HepG2 (cell line): ENCODE measurements around the gene SEC24D. TPM values are rescaled to one million over a fixed set of nuclear protein-coding genes. Genes with fewer than 3 reads are reported as not detected.

Source experiments
- ATAC-seq: fragments of 200-7000 bp; cut with Tn5 transposase; 3 replicates; pipeline ENCODE4 v1.9.1; 2020; ENCODE audit warnings: mild to moderate bottlenecking, moderate library complexity
- BruUV-seq: library from RNA; stranded (reverse); fragments of 400-500 nt; replicated peaks from 2 replicates; lab custom pipeline; 2021; lab: Mats Ljungman, UMichigan
- CTCF ChIA-PET: fragments of 300-600 bp; formaldehyde crosslinking; extraction: SDS; loops from one replicate; lab custom pipeline; 2021; ENCODE audit warnings: low total read pairs, inconsistent platforms, low intra/inter-chr PET ratio; lab: Yijun Ruan, JAX
- POLR2A ChIA-PET: fragments of 350-600 bp; sonication (Branson Sonifier 250); formaldehyde crosslinking; loops from one replicate; lab custom pipeline; 2020; ENCODE audit warnings: antibody characterized with exemption, inconsistent platforms; lab: Yijun Ruan, JAX
- DNase-seq: peaks from one replicate; pipeline ENCODE4 v3.0.0-alpha.2; 2015; ENCODE audit warnings: low spot score
- FAIRE-seq: peaks from 3 replicates; lab custom pipeline; 2011; peaks lifted over from hg19 to GRCh38; lab: Jason Lieb, UNC
- H2AFZ ChIP-seq: one replicate; pipeline ENCODE4 v1.6.1; 2011; ENCODE audit warnings: low read length, inconsistent platforms
- H3K27ac ChIP-seq: fragments of 300-600 bp; 3 replicates; pipeline ENCODE4 v1.8.0; 2011; ENCODE audit warnings: mixed run types, mild to moderate bottlenecking, mixed read lengths, low read length, inconsistent platforms; ENCODE audit not compliant: insufficient read depth; ENCODE audit errors: extremely low read length
- H3K27me3 ChIP-seq, 2 experiments: fragments of 200-600 bp in 1 of 2; 2 replicates in 1 of 2; 3 replicates in 1 of 2; pipeline versions ENCODE4 v1.6.0 to v1.8.0; 2011; ENCODE audit warnings: low read length in 2 of 2, mild to moderate bottlenecking in 2 of 2, moderate library complexity in 2 of 2, inconsistent platforms in 1 of 2; ENCODE audit not compliant: insufficient read depth in 2 of 2, control insufficient read depth in 1 of 2
- H3K36me3 ChIP-seq, 2 experiments: fragments of 200-600 bp in 1 of 2; replicated peaks in 1 of 2; 2 replicates in 1 of 2; 3 replicates in 1 of 2; pipeline versions ENCODE4 v1.5.1 to v1.8.0; 2011; ENCODE audit warnings: low read length in 2 of 2, inconsistent platforms in 1 of 2; ENCODE audit not compliant: insufficient read depth in 2 of 2, control insufficient read depth in 1 of 2
- H3K4me1 ChIP-seq: 2 replicates; pipeline ENCODE4 v1.5.1; 2012; ENCODE audit warnings: low read length, inconsistent platforms; ENCODE audit not compliant: insufficient read depth
- H3K4me2 ChIP-seq: 2 replicates; pipeline ENCODE4 v1.6.0; 2011; ENCODE audit warnings: low read depth, low read length, inconsistent platforms
- H3K4me3 ChIP-seq, 3 experiments: fragments of 200-600 bp in 1 of 3; sonication (generic), shearing (Covaris generic) in 1 of 3; replicated peaks in 1 of 3; 2 replicates each; pipeline ENCODE4 v1.5.1; 2011 to 2016; ENCODE audit warnings: low read length in 3 of 3, inconsistent platforms in 2 of 3, low read depth in 2 of 3, mild to moderate bottlenecking in 2 of 3, control low read depth in 1 of 3, mixed read lengths in 1 of 3; ENCODE audit not compliant: insufficient read depth in 1 of 3
- H3K79me2 ChIP-seq: one replicate; pipeline ENCODE4 v1.6.1; 2011; ENCODE audit warnings: low read length, inconsistent platforms; ENCODE audit not compliant: insufficient read depth
- H3K9ac ChIP-seq: 2 replicates; pipeline ENCODE4 v1.6.0; 2011; ENCODE audit warnings: mild to moderate bottlenecking, low read depth, low read length, inconsistent platforms; ENCODE audit not compliant: insufficient read depth
- H3K9me3 ChIP-seq: 2 replicates; pipeline ENCODE4 v1.5.1; 2012; ENCODE audit warnings: mild to moderate bottlenecking, low read length
- H4K20me1 ChIP-seq: 2 replicates; pipeline ENCODE4 v1.6.0; 2011; ENCODE audit warnings: inconsistent platforms, mild to moderate bottlenecking, low read length, moderate library complexity; ENCODE audit not compliant: insufficient read depth
- CEBPB ChIP-seq: IDR thresholded peaks from 2 replicates; pipeline ENCODE4 v1.6.1; 2011; ENCODE audit warnings: low read depth, low read length, improper control_type of control experiment, borderline replicate concordance
- FOXM1 ChIP-seq: sonication (generic); formaldehyde crosslinking; IDR thresholded peaks from 2 replicates; pipeline ENCODE4 v1.5.0; 2020; ENCODE audit warnings: missing genetic modification reagents
- SNAI1 ChIP-seq: sonication (generic); formaldehyde crosslinking; IDR thresholded peaks from 2 replicates; pipeline ENCODE4 v1.5.0; 2020; ENCODE audit warnings: mild to moderate bottlenecking, missing genetic modification reagents, borderline replicate concordance
- ZNF816 ChIP-seq: sonication (generic); formaldehyde crosslinking; IDR thresholded peaks from 2 replicates; pipeline ENCODE4 v1.8.0; 2022; ENCODE audit warnings: missing genetic modification reagents, mild to moderate bottlenecking, borderline replicate concordance
- WGBS: methylation state at CpG from one replicate; pipeline ENCODE4 v1.1.6; 2017; ENCODE audit warnings: low lambda C conversion rate; 5-methylcytosine and 5-hydroxymethylcytosine counted together
- in situ Hi-C: cut with HindIII; loops from 2 replicates; pipeline ENCODE4 v1.10.0; 2017; ENCODE audit warnings: low pct_unique_long_range_greater_than_20kb; ENCODE audit not compliant: extremely low pct_ligation_motif_present
- intact Hi-C: fragments of 100-400 bp; cut with micrococcal nuclease; formaldehyde crosslinking; loops from one replicate; pipeline ENCODE4 v1.10.0; 2022; ENCODE audit not compliant: unreplicated experiment
- polyA plus RNA-seq, 8 experiments: library from polyadenylated mRNA; depleted of rRNA in 3 of 8; stranded (reverse) in 7 of 8; unstranded in 1 of 8; fragments of >200 nt; fragmentation: Illumina TruSeq in 4 of 8; extraction: Trizol in 4 of 8; gene quantifications; 2 replicates each; pipeline versions ENCODE4 v1.2.1 to v1.2.3, GENCODE V29; 2011 to 2016; ENCODE audit warnings: low read depth in 4 of 8, missing spikeins in 1 of 8, mixed read lengths in 1 of 8; ENCODE audit not compliant: insufficient read depth in 1 of 8
- total RNA-seq, 5 experiments: library from RNA; depleted of rRNA; stranded (reverse); fragments of >200 nt; fragmentation: Illumina TruSeq; extraction: Trizol; gene quantifications; 2 replicates each; pipeline ENCODE4 v1.2.3, GENCODE V29; 2016; ENCODE audit warnings: low read depth in 1 of 5
- TF ChIP-seq, protein P1 (sequence below): sonication (generic); formaldehyde crosslinking; IDR thresholded peaks from 2 replicates; pipeline ENCODE4 v1.5.0; 2020; ENCODE audit warnings: mild to moderate bottlenecking, low read depth, missing genetic modification reagents, borderline replicate concordance
- TF ChIP-seq, protein P2 (sequence below): fragments of 450-650 bp; IDR thresholded peaks from 2 replicates; pipeline ENCODE4 v1.6.1; 2017

SEC24D gene
- total and polyA plus RNA-seq, 2 of the 13 experiments (the other 11 are each of a cell fraction or from before 2014, with no cell fraction given) = 30.0 to 51.1 TPM

DNA sequence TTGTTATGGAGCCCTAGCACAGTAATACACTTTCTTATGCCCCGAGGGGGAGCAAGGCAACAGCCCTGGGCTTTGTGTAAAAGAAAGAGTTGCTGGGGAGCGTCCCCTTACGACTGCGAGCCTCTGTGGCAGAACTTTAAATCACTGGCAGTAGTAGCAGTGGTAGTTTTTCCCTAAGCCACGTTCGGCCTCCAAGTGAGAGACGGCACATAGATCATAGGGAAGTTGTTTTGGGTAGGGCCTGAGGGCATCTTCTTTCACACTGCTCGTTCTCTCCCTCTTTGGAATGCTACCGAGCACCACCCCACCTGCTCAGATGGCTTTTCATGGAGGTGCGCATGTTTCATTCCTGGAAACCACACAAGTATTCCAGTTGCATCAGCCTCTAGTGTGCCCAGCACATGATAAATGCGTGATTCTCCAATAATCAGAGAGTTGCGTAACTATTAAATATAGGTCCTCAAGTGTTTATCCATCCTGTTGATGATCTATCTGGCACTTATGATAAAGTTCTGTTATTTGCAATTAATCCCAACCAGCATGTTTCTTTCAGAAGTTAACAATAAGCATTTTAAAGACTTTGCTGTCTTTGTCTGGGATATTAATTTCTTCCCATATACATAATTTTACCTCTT is 45.7 kb upstream of the SEC24D start:
- TF ChIP-seq, protein P1, sequence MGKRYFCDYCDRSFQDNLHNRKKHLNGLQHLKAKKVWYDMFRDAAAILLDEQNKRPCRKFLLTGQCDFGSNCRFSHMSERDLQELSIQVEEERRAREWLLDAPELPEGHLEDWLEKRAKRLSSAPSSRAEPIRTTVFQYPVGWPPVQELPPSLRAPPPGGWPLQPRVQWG (CRISPR knock-in tag) = no peak
- TF ChIP-seq, protein P2, sequence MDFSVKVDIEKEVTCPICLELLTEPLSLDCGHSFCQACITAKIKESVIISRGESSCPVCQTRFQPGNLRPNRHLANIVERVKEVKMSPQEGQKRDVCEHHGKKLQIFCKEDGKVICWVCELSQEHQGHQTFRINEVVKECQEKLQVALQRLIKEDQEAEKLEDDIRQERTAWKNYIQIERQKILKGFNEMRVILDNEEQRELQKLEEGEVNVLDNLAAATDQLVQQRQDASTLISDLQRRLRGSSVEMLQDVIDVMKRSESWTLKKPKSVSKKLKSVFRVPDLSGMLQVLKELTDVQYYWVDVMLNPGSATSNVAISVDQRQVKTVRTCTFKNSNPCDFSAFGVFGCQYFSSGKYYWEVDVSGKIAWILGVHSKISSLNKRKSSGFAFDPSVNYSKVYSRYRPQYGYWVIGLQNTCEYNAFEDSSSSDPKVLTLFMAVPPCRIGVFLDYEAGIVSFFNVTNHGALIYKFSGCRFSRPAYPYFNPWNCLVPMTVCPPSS = no peak
- TF ChIP-seq SNAI1 (no peak), ZNF816 (CRISPR knock-in tag) (no peak), FOXM1 (CRISPR knock-in tag) (no peak), CEBPB (peak; percentile 70)
- in situ Hi-C loops (no loop called here), intact Hi-C loops (no loop called here)
- no peak for ATAC-seq
- no peak for DNase-seq
- Histone ChIP-seq H3K27me3 (peaks cover 0 to 6% of the 10 kb centered on the region in 2 experiments; a peak in 1 of 5 replicates), H3K27ac (no peak overlapping the region), H3K4me3 (no peak overlapping the region), H3K4me1 (peaks cover 10% of the 10 kb centered on the region; the same call in 1 of the 2 replicates), H2AFZ (no peak overlapping the region), H3K79me2 (no peaks in the 10 kb centered on the region), H3K36me3 (no peaks in the 10 kb centered on the region), H3K9ac (no peak overlapping the region), H3K4me2 (no peak overlapping the region), H4K20me1 (no peaks in the 10 kb centered on the region), H3K9me3 (no peaks in the 10 kb centered on the region)
- no peak for FAIRE-seq
- POLR2A ChIA-PET = no interaction called here
- 63% methylated on average over 12 of the region's 12 CpGs for WGBS
- no TSS peak for BruUV-seq
- CTCF ChIA-PET = no interaction called here
